Kidney epithelial cell (primary cell): ENCODE data around the gene SLC6A3. TPM values are rescaled to one million over a fixed set of nuclear protein-coding genes. Genes with fewer than 3 reads are reported as not detected.

Experiments used
- DNase-seq: peaks from one replicate; pipeline ENCODE4 v3.0.0-alpha.2; 2010; ENCODE audit warnings: low read depth
- H3K27me3 ChIP-seq: 2 replicates; pipeline ENCODE4 v1.6.0; 2011; ENCODE audit warnings: low read length; ENCODE audit not compliant: control insufficient read depth, insufficient read depth
- H3K36me3 ChIP-seq: 2 replicates; pipeline ENCODE4 v1.5.1; 2011; ENCODE audit warnings: low read length; ENCODE audit not compliant: control insufficient read depth, insufficient read depth
- H3K4me3 ChIP-seq: 2 replicates; pipeline ENCODE4 v1.5.1; 2011; ENCODE audit warnings: low read depth, mild to moderate bottlenecking, control low read depth, low read length
- total RNA-seq: library from RNA; depleted of rRNA; stranded (reverse); fragments of >200 nt; gene quantifications from 2 replicates; pipeline ENCODE4 v1.2.3, GENCODE V29; 2015
- TF ChIP-seq, protein P1 (sequence below): IDR thresholded peaks from 2 replicates; pipeline ENCODE4 v1.5.1; 2011; ENCODE audit warnings: mild to moderate bottlenecking, moderate library complexity, low read length, control low read depth, inconsistent platforms; ENCODE audit not compliant: insufficient read depth, poor library complexity, severe bottlenecking

SLC6A3 gene
- total RNA-seq, 1 donor from 2014 or later, result not detected

DNA sequence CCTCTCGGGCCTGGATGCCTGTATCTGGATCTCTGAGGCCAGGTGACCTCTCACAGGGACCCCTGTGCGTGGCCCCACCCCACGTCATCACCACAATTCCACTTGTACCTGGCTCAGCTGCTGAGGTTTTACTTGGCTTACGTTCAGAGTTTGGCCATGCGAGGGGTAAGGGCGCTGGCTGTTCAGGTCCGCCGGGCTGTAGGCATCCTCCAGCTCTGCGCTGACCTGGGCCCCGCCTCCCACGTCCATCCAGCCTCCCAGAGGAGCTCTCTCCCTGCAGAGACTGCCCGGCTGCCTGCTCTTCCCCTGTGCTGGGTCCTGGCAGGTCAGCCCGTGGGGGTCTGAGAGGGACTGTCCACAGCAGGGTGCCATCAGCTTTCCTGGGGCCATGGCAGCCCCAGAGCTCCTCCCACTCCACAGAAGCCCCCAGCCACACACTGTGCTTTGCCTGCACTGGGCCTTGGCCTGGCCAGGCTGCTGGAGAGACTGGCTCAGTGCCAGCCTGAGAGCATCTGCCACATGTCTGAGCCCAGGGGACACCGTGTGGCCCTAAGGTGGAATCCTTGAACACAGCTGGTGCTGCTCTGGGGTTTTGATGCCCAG, 43.6 kb downstream of the SLC6A3 start:
- Histone ChIP-seq H3K4me3 (no peak overlapping the region), H3K27me3 (peaks cover 11% of the 10 kb centered on the region), H3K36me3 (no peaks in the 10 kb centered on the region)
- no peak for DNase-seq
- TF ChIP-seq, protein P1, sequence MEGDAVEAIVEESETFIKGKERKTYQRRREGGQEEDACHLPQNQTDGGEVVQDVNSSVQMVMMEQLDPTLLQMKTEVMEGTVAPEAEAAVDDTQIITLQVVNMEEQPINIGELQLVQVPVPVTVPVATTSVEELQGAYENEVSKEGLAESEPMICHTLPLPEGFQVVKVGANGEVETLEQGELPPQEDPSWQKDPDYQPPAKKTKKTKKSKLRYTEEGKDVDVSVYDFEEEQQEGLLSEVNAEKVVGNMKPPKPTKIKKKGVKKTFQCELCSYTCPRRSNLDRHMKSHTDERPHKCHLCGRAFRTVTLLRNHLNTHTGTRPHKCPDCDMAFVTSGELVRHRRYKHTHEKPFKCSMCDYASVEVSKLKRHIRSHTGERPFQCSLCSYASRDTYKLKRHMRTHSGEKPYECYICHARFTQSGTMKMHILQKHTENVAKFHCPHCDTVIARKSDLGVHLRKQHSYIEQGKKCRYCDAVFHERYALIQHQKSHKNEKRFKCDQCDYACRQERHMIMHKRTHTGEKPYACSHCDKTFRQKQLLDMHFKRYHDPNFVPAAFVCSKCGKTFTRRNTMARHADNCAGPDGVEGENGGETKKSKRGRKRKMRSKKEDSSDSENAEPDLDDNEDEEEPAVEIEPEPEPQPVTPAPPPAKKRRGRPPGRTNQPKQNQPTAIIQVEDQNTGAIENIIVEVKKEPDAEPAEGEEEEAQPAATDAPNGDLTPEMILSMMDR, result no peak

DNA sequence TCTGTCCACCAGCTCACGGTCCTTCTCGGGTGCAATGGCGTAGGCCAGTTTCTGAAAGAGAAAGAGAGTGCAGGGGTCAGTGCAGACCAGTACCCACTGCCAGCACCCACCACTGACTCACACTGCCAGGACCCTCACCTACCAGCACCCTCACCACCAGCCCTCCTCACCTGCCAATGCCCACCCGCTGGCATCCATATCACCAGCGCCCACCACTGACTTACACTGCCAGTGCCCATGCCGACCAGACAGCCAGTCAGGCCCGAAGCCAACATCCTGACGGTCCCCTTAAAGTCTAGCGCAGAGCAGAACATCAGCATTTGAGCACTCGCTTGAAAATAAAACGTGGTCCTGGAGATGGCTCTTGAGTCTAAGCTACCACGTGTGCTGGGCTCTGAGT, 44.3 kb downstream of the SLC6A3 start:
- no peak for DNase-seq
- H3K27me3 ChIP-seq, result peaks cover 15% of the 10 kb centered on the region

DNA sequence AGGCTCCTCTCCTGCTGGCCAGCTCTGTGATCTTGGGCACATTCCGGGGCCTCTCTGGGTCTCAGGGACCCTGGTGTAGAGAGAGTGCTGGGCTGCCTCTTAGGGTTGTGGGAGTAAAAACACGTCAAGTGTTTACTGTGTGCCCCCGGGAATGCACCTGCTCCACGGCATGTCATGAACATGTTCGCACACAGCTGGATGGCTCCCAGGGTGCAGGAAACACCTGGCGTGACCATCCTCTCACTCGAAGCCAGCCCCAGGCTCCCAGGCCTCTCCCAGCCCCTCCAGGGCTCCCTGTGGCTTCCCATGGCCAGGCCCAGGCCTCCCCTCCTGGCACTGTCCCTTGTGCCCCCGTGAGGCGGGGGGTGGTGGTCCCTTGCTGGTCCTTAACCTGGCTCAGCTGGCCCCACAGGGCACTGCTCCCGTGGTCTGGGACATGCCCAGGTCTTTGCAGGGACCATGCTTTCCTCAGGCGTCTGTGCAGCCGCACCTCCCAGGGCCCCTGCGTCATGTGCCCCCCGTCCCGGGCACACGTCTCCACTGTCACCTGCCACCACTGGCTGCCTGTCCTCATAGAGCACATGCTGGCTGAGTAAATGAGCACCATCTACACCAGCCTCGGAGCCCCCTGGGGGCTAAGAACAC, 44.9 kb downstream of the SLC6A3 start:
- Histone ChIP-seq H3K4me3 (no peak overlapping the region), H3K36me3 (no peaks in the 10 kb centered on the region), H3K27me3 (peaks cover 17% of the 10 kb centered on the region)
- TF ChIP-seq, protein P1, result no peak
- no peak for DNase-seq

More for the DNA sequence above, 44.3 kb downstream of the SLC6A3 start:
- no peak overlapping the region for H3K4me3 ChIP-seq
- H3K36me3 ChIP-seq, result no peaks in the 10 kb centered on the region
- TF ChIP-seq, protein P1, result no peak

DNA sequence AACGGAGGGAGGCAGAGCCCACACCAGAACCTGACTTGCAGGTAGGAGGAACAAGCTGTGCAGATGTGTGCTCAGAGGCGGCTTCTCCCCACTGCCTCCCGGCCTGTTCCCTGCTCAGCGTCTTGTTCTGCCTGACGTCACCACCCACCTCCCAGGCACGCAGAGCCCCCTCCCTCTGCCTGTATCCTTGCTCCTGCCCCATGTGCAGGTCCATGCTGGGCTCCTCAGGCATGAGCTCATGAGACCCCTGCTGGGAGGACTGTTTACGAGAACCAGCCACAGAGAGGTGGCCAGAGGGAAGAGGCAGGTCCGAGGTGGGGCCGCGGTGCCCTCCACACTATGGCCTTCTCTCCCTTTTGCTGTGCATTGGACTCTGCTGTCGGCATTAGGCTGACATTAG, 45.5 kb downstream of the SLC6A3 start:
- peaks cover 21% of the 10 kb centered on the region for H3K27me3 ChIP-seq
- no peak for DNase-seq
- no peaks in the 10 kb centered on the region for H3K36me3 ChIP-seq
- TF ChIP-seq, protein P1, result no peak
- no peak overlapping the region for H3K4me3 ChIP-seq

DNA sequence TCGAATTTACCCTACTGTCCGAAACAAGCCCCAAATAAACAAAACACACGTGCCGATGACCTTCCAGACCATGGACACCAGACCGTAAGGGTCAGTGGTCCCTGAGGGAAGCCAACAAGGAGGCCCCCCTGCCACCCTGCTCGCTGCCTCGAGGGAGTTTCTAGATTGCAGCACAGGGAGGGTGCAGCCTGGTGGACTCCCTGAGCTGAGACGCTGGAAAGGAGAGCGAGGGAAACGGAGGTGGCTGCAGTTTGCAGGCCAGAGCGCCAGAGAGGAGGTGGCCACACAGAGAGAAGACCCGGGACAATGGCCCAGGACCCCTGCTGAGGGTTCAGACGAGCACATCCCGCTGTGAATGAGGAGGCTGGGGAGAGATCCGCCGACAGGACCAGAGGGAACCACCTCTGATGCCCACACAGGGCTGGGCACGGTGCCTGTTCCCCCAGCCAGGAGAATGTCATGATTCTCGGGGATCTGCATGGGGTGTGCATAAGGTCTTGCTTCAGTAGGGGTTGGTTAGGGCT, 48.9 kb downstream of the SLC6A3 start:
- no peak for DNase-seq
- Histone ChIP-seq H3K4me3 (no peak overlapping the region), H3K36me3 (no peaks in the 10 kb centered on the region), H3K27me3 (peaks cover 29% of the 10 kb centered on the region)
- TF ChIP-seq, protein P1, result no peak
